Stimulated activated CD8-positive, alpha-beta memory T cell treated with anti-CD3 and anti-CD28 coated beads, Interleukin-7, amount 100 ng/mL, for 24 hours (primary cell): ENCODE data around the gene PHF21A.

ENCODE experiments used
- DNase-seq: peaks from one replicate; pipeline ENCODE4 v3.0.0-alpha.2; 2020; ENCODE audit warnings: low read depth

The PHF21A gene

GRCh38 chr11:46075168-46075567, 46.1 kb downstream of the PHF21A start:
- DNase-seq, result no peak

- DNase-seq, result no peak
Measured at GRCh38 chr11:46073632-46074031, 47.6 kb downstream of the PHF21A start.

- no peak for DNase-seq
Measured at GRCh38 chr11:46072172-46072964, 48.9 kb downstream of the PHF21A start.

GRCh38 chr11:46071091-46071490, 50.2 kb downstream of the PHF21A start:
- DNase-seq, result no peak

GRCh38 chr11:46069595-46069994, 51.7 kb downstream of the PHF21A start:
- no peak for DNase-seq

GRCh38 chr11:46066335-46066734, 54.9 kb downstream of the PHF21A start:
- DNase-seq, result no peak

GRCh38 chr11:46065681-46066080, 55.6 kb downstream of the PHF21A start:
- DNase-seq, result no peak

GRCh38 chr11:46064221-46064620, 57.0 kb downstream of the PHF21A start:
- DNase-seq, result no peak

GRCh38 chr11:46063138-46063537, 58.1 kb downstream of the PHF21A start:
- no peak for DNase-seq

- DNase-seq, result no peak
Measured at GRCh38 chr11:46060013-46060412, 61.2 kb downstream of the PHF21A start.

- no peak for DNase-seq
Measured at GRCh38 chr11:46057489-46057888, 63.8 kb downstream of the PHF21A start.

GRCh38 chr11:46055371-46055770, 65.9 kb downstream of the PHF21A start:
- no peak for DNase-seq

- DNase-seq, result no peak
Measured at GRCh38 chr11:46051102-46051501, 70.2 kb downstream of the PHF21A start.

- DNase-seq, result no peak
Measured at GRCh38 chr11:46050662-46051061, 70.6 kb downstream of the PHF21A start.

- no peak for DNase-seq
Measured at GRCh38 chr11:46050003-46050461, 71.2 kb downstream of the PHF21A start.

GRCh38 chr11:46049325-46049897, 71.8 kb downstream of the PHF21A start:
- DNase-seq, result no peak

- no peak for DNase-seq
Measured at GRCh38 chr11:46048198-46048597, 73.1 kb downstream of the PHF21A start.

GRCh38 chr11:46047520-46047919, 73.7 kb downstream of the PHF21A start:
- DNase-seq, result no peak

GRCh38 chr11:46045811-46046210, 75.4 kb downstream of the PHF21A start:
- DNase-seq, result no peak

GRCh38 chr11:46044601-46045000, 76.7 kb downstream of the PHF21A start:
- no peak for DNase-seq

- DNase-seq, result no peak
Measured at GRCh38 chr11:46039990-46040389, 81.3 kb downstream of the PHF21A start.

GRCh38 chr11:46038529-46038928, 82.7 kb downstream of the PHF21A start:
- DNase-seq, result no peak

GRCh38 chr11:46036969-46037368, 84.3 kb downstream of the PHF21A start:
- no peak for DNase-seq

GRCh38 chr11:46036009-46036408, 85.2 kb downstream of the PHF21A start:
- no peak for DNase-seq
